Uterus (tissue), 2 donors: ENCODE results near the gene KCNQ1.

ENCODE experiments used
- CTCF ChIP-seq, 4 experiments: fragments of 200-600 bp in 2 of 4; fragments of 450-650 bp in 2 of 4; sonication (generic) in 2 of 4; IDR thresholded peaks; one replicate each; pipeline ENCODE4 v1.5.1; 2016 to 2019; ENCODE audit warnings: antibody characterized with exemption in 4 of 4, mild to moderate bottlenecking in 2 of 4, moderate library complexity in 1 of 4
- POLR2A ChIP-seq, 2 donors: fragments of 450-650 bp; IDR thresholded peaks; one replicate each; pipeline ENCODE4 v1.6.1; 2016; ENCODE audit warnings: antibody characterized with exemption in 2 of 2, mild to moderate bottlenecking in 1 of 2, moderate library complexity in 1 of 2

GRCh38 chr11:2830030-2830812 lies 385.4 kb downstream of the KCNQ1 start:
- no peak for TF ChIP-seq CTCF (IDR thresholded peaks at IDR 0.05)
- no peak for TF ChIP-seq POLR2A (IDR thresholded peaks at IDR 0.05)
